ENCODE data around the gene SLC5A12. TPM values are rescaled to one million over a fixed set of nuclear protein-coding genes. Genes with fewer than 3 reads are reported as not detected.

The SLC5A12 gene
- total and polyA plus RNA-seq, 12 donors: 0.05 TPM; not detected in 11

DNA sequence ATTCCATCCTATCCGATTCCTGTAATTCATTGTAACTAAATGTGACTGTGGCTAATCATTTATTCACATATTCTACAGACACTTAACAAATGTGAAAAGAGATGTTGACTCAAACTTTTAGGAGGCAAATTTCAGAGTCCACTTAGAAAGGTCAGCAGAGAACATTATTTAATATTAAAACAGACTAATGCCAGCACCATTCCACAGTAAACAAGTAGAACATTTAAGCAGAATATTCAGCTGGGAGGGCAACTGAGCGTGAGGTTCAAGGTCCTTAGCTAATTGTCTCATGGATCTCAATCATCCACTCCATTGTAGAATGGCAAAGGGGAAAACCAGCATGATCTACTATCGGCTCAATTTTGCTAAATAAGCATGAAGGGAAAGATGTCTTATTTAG is 5.1 kb upstream of the SLC5A12 start:
- no peak overlapping the region for H3K4me3 ChIP-seq
- DNase-seq (no peak), ATAC-seq (no peak)
- peaks cover 0 to 8% (median 0%) of the 10 kb centered on the region in 9 donors for H3K4me1 ChIP-seq
- no peak for TF ChIP-seq CTCF (IDR thresholded peaks at IDR 0.05)
- H3K27me3 ChIP-seq: no peaks in the 10 kb centered on the region
- intact Hi-C loops (cut with DNase I): no loop called here
- no peaks in the 10 kb centered on the region for H3K36me3 ChIP-seq
- H3K9me3 ChIP-seq: no peaks in the 10 kb centered on the region
- 87 to 89% methylated on average over 3 of the region's 3 CpGs for WGBS, 2 donors
- no peak overlapping the region for H3K27ac ChIP-seq

GRCh38 chr11:26719998-26720397 is 1.9 kb downstream of the SLC5A12 start:
- no peaks in the 10 kb centered on the region for H3K27me3 ChIP-seq
- intact Hi-C loops (cut with DNase I): no loop called here
- WGBS, 2 donors: 76 to 80% methylated on average over 2 of the region's 2 CpGs

DNA sequence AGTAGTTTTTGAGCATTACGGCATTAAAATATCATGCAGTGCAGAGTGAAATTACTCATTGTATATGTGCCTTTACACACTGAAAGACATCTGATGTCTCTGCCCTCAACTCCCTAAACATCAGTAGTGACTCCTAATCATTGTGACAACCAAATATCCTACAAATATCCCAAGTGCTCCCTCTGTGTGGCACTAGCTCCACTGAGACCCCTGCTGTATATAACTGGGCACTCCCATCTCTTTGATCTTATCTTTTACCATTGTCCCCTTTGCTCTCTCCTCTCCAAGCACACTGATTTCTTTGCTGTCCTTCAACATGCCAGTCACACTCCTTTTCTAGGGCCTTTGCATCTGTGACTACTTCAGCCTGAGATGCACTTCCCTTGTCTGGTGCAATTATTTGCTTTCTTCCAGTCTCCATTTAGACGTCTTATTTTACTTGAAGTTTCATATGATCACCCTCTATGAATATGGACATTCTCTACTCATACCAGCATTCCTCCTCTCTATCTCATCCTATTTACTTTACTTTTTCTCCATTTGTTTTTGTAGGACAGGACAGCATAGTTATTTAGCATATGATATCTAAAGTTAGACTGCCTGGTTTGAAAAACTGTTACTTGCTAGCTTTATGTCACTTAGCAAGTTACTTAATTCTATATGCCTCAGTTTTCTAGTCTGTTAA is 2.4 kb downstream of the SLC5A12 start:
- 63 to 86% methylated on average over 2 of the region's 2 CpGs for WGBS, 2 donors
- no peak for TF ChIP-seq CTCF (IDR thresholded peaks at IDR 0.05)

More at GRCh38 chr11:26719998-26720397, 1.9 kb downstream of the SLC5A12 start:
- Histone ChIP-seq H3K27ac (no peak overlapping the region), H3K4me1 (peaks cover 0 to 5% (median 0%) of the 10 kb centered on the region in 9 donors), H3K4me3 (no peak overlapping the region), H3K36me3 (no peaks in the 10 kb centered on the region), H3K9me3 (no peaks in the 10 kb centered on the region)
- no peak for ATAC-seq
- no peak for DNase-seq
- TF ChIP-seq CTCF (IDR thresholded peaks at IDR 0.05): no peak

DNA sequence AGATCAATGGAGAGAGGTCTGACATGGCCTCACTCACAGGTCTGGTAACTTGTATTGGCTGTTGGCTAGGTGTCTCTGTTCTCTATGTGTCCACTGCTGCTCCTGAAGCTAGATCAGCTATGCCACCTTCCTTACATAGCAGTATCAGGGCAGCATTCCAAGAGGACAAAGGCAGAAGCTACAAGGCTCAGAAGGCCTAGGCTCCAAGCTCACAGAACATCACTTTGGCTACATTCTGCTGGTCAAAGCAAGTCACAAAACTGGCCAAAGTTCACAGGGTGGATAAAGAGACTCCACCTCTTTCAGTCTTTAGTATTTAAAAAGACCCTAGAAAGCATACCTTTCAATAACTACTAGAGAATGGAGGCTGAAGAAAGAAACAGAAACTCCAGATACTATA is 4.1 kb downstream of the SLC5A12 start:
- TF ChIP-seq CTCF (IDR thresholded peaks at IDR 0.05): no peak

More for the DNA sequence above, 2.4 kb downstream of the SLC5A12 start:
- Histone ChIP-seq H3K36me3 (no peaks in the 10 kb centered on the region), H3K27ac (no peak overlapping the region), H3K9me3 (no peaks in the 10 kb centered on the region), H3K4me3 (no peak overlapping the region), H3K27me3 (no peaks in the 10 kb centered on the region), H3K4me1 (peaks cover 0 to 6% (median 0%) of the 10 kb centered on the region in 9 donors)
- intact Hi-C loops (cut with DNase I): no loop called here
- no peak for ATAC-seq
- no peak for DNase-seq

More for the DNA sequence above, 4.1 kb downstream of the SLC5A12 start:
- intact Hi-C loops (cut with DNase I): no loop called here
- Histone ChIP-seq H3K27me3 (no peaks in the 10 kb centered on the region), H3K36me3 (no peaks in the 10 kb centered on the region), H3K27ac (no peak overlapping the region), H3K9me3 (no peaks in the 10 kb centered on the region), H3K4me3 (no peak overlapping the region), H3K4me1 (peaks cover 0 to 6% (median 0%) of the 10 kb centered on the region in 9 donors)
- ATAC-seq (no peak), DNase-seq (no peak)
